ENCODE measurements around the gene KRTAP3-3.

Gene KRTAP3-3

DNA sequence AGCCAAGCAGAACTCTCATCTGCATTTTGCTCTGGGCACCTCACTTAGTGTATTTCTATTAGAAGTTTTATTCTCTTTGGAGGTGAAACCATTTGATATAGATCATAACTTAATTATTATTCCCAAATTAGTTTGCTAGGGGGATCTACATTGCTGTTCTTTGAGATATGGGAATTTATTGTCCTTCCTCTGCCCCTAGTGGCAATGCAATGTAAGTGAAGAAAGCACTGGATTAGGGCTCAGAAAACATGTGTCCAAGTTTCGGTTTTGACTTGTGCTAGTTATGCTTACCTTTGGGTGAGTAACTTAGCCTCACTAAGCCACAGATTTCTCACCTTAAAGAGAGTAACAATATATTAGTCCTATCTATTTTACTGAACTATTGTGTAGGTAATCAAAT, 30.1 kb downstream of the KRTAP3-3 start:
- no peaks in the 10 kb centered on the region for H4K20me1 ChIP-seq (ENCODE audit: low read depth, low read length)
- H3K9me3 ChIP-seq (ENCODE audit: insufficient read depth, low read length), result no peaks in the 10 kb centered on the region
- no peak overlapping the region for H3K4me3 ChIP-seq (ENCODE audit: insufficient read depth, low read length, poor library complexity, severe bottlenecking)
- H3F3A ChIP-seq (ENCODE audit: insufficient read depth), result no peaks in the 10 kb centered on the region
- H3K9me2 ChIP-seq (replicated peaks; ENCODE audit: insufficient read depth, low read length), result no peaks in the 10 kb centered on the region
- H3K9ac ChIP-seq (ENCODE audit: low read length), result no peak overlapping the region
- TF ChIP-seq, protein P1, sequence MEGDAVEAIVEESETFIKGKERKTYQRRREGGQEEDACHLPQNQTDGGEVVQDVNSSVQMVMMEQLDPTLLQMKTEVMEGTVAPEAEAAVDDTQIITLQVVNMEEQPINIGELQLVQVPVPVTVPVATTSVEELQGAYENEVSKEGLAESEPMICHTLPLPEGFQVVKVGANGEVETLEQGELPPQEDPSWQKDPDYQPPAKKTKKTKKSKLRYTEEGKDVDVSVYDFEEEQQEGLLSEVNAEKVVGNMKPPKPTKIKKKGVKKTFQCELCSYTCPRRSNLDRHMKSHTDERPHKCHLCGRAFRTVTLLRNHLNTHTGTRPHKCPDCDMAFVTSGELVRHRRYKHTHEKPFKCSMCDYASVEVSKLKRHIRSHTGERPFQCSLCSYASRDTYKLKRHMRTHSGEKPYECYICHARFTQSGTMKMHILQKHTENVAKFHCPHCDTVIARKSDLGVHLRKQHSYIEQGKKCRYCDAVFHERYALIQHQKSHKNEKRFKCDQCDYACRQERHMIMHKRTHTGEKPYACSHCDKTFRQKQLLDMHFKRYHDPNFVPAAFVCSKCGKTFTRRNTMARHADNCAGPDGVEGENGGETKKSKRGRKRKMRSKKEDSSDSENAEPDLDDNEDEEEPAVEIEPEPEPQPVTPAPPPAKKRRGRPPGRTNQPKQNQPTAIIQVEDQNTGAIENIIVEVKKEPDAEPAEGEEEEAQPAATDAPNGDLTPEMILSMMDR (IDR thresholded peaks at IDR 0.05; ENCODE audit: insufficient read depth, low read length, poor library complexity, severe bottlenecking), result peak; percentile 56
- no peak for TF ChIP-seq EZH2phosphoT487 (conservative IDR thresholded peaks at IDR 0.05; ENCODE audit: low read length)
- H3K36me3 ChIP-seq (ENCODE audit: low read length), result no peaks in the 10 kb centered on the region
- H2AFZ ChIP-seq (ENCODE audit: low read depth, low read length, severe bottlenecking), result no peak overlapping the region
- H3K27me3 ChIP-seq (ENCODE audit: low read length), result no peaks in the 10 kb centered on the region
- H3K79me2 ChIP-seq (ENCODE audit: insufficient read depth, low read length), result no peaks in the 10 kb centered on the region
- peak overlapping the region; percentile 8 for H3K4me2 ChIP-seq (ENCODE audit: low read depth, low read length, poor library complexity, severe bottlenecking)
- H3K27ac ChIP-seq (ENCODE audit: low read depth, low read length), result no peak overlapping the region

DNA sequence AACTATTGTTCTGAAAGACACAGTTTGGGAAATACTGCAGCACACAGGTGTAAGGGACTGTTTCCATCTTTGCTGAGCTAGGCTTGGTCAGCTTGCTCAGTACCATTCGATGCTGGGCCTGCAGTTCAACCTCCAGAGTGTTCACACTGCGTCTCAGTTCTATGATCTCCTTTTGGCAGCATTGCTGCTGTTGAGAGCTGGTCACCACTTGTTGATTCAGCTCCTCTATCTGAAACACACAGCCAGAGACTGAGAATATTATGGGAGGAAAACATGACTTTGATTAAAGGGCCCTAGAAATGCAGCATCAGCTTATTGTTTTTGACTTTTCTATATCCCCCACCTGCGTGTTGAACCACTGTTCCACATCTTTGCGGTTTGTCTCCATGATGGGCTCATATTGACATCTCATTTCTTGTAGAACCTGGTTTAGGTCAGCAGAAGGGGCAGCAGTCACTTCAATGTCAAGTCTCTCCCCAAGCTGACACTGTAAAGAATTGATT, 31.9 kb downstream of the KRTAP3-3 start:
- no peak for TF ChIP-seq EZH2phosphoT487 (conservative IDR thresholded peaks at IDR 0.05; ENCODE audit: low read length)
- TF ChIP-seq, protein P1 (IDR thresholded peaks at IDR 0.05; ENCODE audit: insufficient read depth, low read length, poor library complexity, severe bottlenecking), result no peak
- Histone ChIP-seq H3K36me3 (ENCODE audit: low read length) (no peaks in the 10 kb centered on the region), H3K9ac (ENCODE audit: low read length) (no peak overlapping the region), H3K27ac (ENCODE audit: low read depth, low read length) (no peak overlapping the region), H3K27me3 (ENCODE audit: low read length) (no peaks in the 10 kb centered on the region), H3K4me3 (ENCODE audit: insufficient read depth, low read length, poor library complexity, severe bottlenecking) (no peak overlapping the region), H3K9me2 (replicated peaks; ENCODE audit: insufficient read depth, low read length) (no peaks in the 10 kb centered on the region), H4K20me1 (ENCODE audit: low read depth, low read length) (no peaks in the 10 kb centered on the region), H2AFZ (ENCODE audit: low read depth, low read length, severe bottlenecking) (no peak overlapping the region), H3F3A (ENCODE audit: insufficient read depth) (no peaks in the 10 kb centered on the region), H3K4me2 (ENCODE audit: low read depth, low read length, poor library complexity, severe bottlenecking) (no peak overlapping the region), H3K79me2 (ENCODE audit: insufficient read depth, low read length) (no peaks in the 10 kb centered on the region), H3K9me3 (ENCODE audit: insufficient read depth, low read length) (no peaks in the 10 kb centered on the region)

DNA sequence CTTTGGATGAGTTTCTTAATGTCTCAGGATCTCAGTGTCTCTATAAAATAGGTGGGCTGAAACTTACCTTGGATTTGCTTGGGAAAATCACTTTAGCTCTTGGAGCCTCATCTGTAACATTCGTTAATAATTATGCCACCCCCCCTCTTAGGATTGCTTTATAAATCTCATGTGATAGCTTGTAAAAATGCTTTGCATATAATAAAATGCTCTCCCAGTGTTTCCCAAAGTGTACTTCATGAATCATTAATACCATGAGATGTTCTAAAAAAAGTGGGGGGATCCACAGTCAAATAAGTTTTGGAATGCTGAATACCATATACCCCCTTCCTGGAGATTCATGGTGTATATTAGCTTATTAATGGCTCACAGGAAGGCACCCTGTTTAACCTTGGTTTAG, 32.4 kb downstream of the KRTAP3-3 start:
- no peaks in the 10 kb centered on the region for H3F3A ChIP-seq (ENCODE audit: insufficient read depth)
- H3K4me2 ChIP-seq (ENCODE audit: low read depth, low read length, poor library complexity, severe bottlenecking), result no peak overlapping the region
- no peaks in the 10 kb centered on the region for H4K20me1 ChIP-seq (ENCODE audit: low read depth, low read length)
- H3K9me3 ChIP-seq (ENCODE audit: insufficient read depth, low read length), result no peaks in the 10 kb centered on the region
- no peak overlapping the region for H3K27ac ChIP-seq (ENCODE audit: low read depth, low read length)
- H3K9ac ChIP-seq (ENCODE audit: low read length), result no peak overlapping the region
- TF ChIP-seq EZH2phosphoT487 (conservative IDR thresholded peaks at IDR 0.05; ENCODE audit: low read length), result no peak
- TF ChIP-seq, protein P1 (IDR thresholded peaks at IDR 0.05; ENCODE audit: insufficient read depth, low read length, poor library complexity, severe bottlenecking), result no peak
- H3K9me2 ChIP-seq (replicated peaks; ENCODE audit: insufficient read depth, low read length), result no peaks in the 10 kb centered on the region
- no peak overlapping the region for H3K4me3 ChIP-seq (ENCODE audit: insufficient read depth, low read length, poor library complexity, severe bottlenecking)
- H3K27me3 ChIP-seq (ENCODE audit: low read length), result no peaks in the 10 kb centered on the region
- H3K36me3 ChIP-seq (ENCODE audit: low read length), result no peaks in the 10 kb centered on the region
- no peaks in the 10 kb centered on the region for H3K79me2 ChIP-seq (ENCODE audit: insufficient read depth, low read length)
- H2AFZ ChIP-seq (ENCODE audit: low read depth, low read length, severe bottlenecking), result no peak overlapping the region

All from SU-DHL-6 (cell line).